H1 (cell line): ENCODE results near the gene CHPT1.

Experiments
- CEBPB ChIP-seq: IDR thresholded peaks from 2 replicates; pipeline ENCODE4 v1.6.1; 2012; ENCODE audit warnings: low read depth, low read length
- CHD2 ChIP-seq: IDR thresholded peaks from 2 replicates; pipeline ENCODE4 v1.6.1; 2012; ENCODE audit warnings: low read length, improper control_type of control experiment
- CREB1 ChIP-seq: IDR thresholded peaks from 2 replicates; pipeline ENCODE4 v1.6.1; 2012; ENCODE audit warnings: inconsistent platforms
- EP300 ChIP-seq, 2 experiments: IDR thresholded peaks; 1 replicate in 1 of 2; 2 replicates in 1 of 2; pipeline ENCODE4 v1.6.1; 2011 to 2012; ENCODE audit warnings: low read depth in 2 of 2, low read length in 2 of 2, mild to moderate bottlenecking in 2 of 2, borderline replicate concordance in 1 of 2, inconsistent platforms in 1 of 2, moderate library complexity in 1 of 2
- GABPA ChIP-seq: IDR thresholded peaks from 2 replicates; pipeline ENCODE4 v1.6.1; 2011; ENCODE audit warnings: mild to moderate bottlenecking, low read length, moderate library complexity, borderline replicate concordance; ENCODE audit not compliant: insufficient read depth
- HDAC6 ChIP-seq: IDR thresholded peaks from one replicate; pipeline ENCODE4 v1.7.1; 2012; ENCODE audit warnings: low read depth, mild to moderate bottlenecking, inconsistent platforms, low read length, moderate library complexity
- POLR2AphosphoS5 ChIP-seq: IDR thresholded peaks from 2 replicates; pipeline ENCODE4 v1.6.1; 2011; ENCODE audit warnings: low read depth, low read length
- RBBP5 ChIP-seq: IDR thresholded peaks from 2 replicates; pipeline ENCODE4 v1.7.1; 2012; ENCODE audit warnings: low read depth, mild to moderate bottlenecking, inconsistent platforms, low read length, moderate library complexity, borderline replicate concordance
- SP1 ChIP-seq: IDR thresholded peaks from 2 replicates; pipeline ENCODE4 v1.6.1; 2011; ENCODE audit warnings: low read depth, low read length
- TAF1 ChIP-seq: IDR thresholded peaks from 2 replicates; pipeline ENCODE4 v1.6.1; 2011; ENCODE audit warnings: mild to moderate bottlenecking, low read depth, low read length
- ZNF274 ChIP-seq: IDR thresholded peaks from 2 replicates; pipeline ENCODE4 v1.7.0; 2012; ENCODE audit warnings: low read length, borderline replicate concordance; ENCODE audit errors: extremely low read depth
- TF ChIP-seq, protein P1 (sequence below), 3 experiments: IDR thresholded peaks; 1 replicate in 2 of 3; 2 replicates in 1 of 3; pipeline versions ENCODE4 v1.5.1 to v1.6.1; 2011; ENCODE audit warnings: low read length in 3 of 3, mild to moderate bottlenecking in 3 of 3, inconsistent platforms in 2 of 3, low read depth in 1 of 3, moderate library complexity in 1 of 3; ENCODE audit not compliant: insufficient read depth in 1 of 3; ENCODE audit errors: control extremely low read depth in 1 of 3
- TF ChIP-seq, protein P2 (sequence below): IDR thresholded peaks from 2 replicates; pipeline ENCODE4 v1.6.1; 2011; ENCODE audit warnings: low read depth, mild to moderate bottlenecking, low read length; ENCODE audit not compliant: insufficient read depth

DNA sequence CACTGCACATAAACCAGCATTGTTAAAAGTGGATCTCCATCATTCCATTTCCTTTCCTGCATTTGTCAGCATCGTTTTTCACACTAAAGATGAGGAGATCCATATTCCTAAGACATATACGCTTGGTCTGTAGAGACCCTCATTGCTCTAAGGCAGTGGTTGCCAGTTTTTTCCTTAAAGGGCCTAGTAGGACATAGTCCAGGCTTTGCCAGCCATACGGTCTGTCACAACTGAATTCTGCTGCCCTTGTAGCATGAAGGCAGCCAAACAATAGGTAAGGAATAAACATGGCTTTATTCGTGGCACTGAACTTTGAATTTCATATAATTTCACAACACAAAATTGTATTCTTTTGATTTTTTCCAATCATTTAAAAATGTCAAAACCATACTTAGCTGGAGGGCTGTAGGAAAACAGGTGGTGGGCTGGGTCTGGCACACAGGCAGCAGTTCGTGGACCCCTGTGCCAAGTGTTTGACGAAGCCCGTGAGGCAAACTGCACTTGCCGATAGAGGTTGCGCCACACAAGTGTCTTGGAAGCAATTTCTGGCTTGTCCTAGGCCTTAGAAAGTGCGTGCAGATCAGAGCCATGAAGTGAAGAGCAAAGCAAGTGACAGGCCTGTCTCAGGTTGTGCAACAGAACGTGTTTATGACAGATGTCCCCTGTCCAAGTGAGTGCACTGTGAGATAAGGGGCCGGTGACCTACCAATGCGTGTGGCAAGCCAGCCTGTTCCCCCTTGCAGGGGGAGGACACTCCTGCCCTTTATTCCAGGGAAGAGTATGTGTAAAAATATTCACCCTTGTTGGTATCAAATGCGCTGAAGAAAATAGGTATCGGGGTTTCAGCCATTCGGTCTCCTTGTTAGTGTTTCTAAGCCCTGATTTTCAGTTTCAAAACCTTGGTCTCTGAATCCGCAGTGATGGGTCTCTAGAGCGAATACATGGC, 916 bp upstream of the CHPT1 start:
- no peak for TF ChIP-seq TAF1
- no peak for TF ChIP-seq CREB1
- TF ChIP-seq EP300 (IDR thresholded peaks at IDR 0.05; ENCODE audit: borderline replicate concordance in 1 of 2, low read depth in 2 of 2, low read length in 2 of 2), result no peak
- TF ChIP-seq, protein P1, sequence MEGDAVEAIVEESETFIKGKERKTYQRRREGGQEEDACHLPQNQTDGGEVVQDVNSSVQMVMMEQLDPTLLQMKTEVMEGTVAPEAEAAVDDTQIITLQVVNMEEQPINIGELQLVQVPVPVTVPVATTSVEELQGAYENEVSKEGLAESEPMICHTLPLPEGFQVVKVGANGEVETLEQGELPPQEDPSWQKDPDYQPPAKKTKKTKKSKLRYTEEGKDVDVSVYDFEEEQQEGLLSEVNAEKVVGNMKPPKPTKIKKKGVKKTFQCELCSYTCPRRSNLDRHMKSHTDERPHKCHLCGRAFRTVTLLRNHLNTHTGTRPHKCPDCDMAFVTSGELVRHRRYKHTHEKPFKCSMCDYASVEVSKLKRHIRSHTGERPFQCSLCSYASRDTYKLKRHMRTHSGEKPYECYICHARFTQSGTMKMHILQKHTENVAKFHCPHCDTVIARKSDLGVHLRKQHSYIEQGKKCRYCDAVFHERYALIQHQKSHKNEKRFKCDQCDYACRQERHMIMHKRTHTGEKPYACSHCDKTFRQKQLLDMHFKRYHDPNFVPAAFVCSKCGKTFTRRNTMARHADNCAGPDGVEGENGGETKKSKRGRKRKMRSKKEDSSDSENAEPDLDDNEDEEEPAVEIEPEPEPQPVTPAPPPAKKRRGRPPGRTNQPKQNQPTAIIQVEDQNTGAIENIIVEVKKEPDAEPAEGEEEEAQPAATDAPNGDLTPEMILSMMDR (IDR thresholded peaks at IDR 0.05; ENCODE audit: control extremely low read depth in 1 of 3, insufficient read depth in 1 of 3, low read depth in 1 of 3, low read length in 3 of 3), result no peak
- no peak for TF ChIP-seq ZNF274
- TF ChIP-seq POLR2AphosphoS5, result no peak
- no peak for TF ChIP-seq SP1
- TF ChIP-seq CEBPB, result peak; percentile 64; the same call in 1 of the 2 replicates
- no peak for TF ChIP-seq GABPA
- no peak for TF ChIP-seq HDAC6
- no peak for TF ChIP-seq CHD2
- TF ChIP-seq, protein P2, sequence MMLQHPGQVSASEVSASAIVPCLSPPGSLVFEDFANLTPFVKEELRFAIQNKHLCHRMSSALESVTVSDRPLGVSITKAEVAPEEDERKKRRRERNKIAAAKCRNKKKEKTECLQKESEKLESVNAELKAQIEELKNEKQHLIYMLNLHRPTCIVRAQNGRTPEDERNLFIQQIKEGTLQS, result no peak
- TF ChIP-seq RBBP5, result no peak
